ENCODE results near the gene SLC38A9.

SLC38A9 gene

DNA sequence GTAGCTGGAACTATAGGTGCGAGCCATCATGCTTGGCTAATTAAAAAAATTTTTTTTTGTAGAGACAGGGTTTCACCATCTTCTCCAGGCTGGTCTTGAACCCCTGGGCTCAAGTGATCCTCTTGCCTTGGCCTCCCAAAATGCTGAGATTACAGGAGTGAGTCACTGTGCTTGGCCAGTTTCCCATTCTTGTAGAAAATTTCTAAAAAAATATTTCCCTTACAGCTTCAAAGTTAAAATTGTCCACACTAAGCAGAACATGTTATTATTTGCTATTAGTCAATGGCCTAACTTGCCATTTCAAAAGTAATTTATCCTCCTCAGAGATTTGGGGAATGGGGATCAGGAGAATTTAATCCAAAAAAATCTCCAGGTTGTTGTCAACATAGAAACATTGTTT is 40.1 kb downstream of the SLC38A9 start:
- Histone ChIP-seq H3K27ac (no peak overlapping the region), H3K36me3 (peaks cover 4% of the 10 kb centered on the region), H3K27me3 (no peaks in the 10 kb centered on the region), H3K4me1 (ENCODE audit: control insufficient read depth in 1 of 2, insufficient read depth in 1 of 2, low read depth in 1 of 2, low read length in 1 of 2) (no peaks in the 10 kb centered on the region), H3K9me3 (no peaks in the 10 kb centered on the region), H3K4me3 (ENCODE audit: low read depth in 1 of 2, low read length in 1 of 2) (no peak overlapping the region)
- TF ChIP-seq, protein P1, sequence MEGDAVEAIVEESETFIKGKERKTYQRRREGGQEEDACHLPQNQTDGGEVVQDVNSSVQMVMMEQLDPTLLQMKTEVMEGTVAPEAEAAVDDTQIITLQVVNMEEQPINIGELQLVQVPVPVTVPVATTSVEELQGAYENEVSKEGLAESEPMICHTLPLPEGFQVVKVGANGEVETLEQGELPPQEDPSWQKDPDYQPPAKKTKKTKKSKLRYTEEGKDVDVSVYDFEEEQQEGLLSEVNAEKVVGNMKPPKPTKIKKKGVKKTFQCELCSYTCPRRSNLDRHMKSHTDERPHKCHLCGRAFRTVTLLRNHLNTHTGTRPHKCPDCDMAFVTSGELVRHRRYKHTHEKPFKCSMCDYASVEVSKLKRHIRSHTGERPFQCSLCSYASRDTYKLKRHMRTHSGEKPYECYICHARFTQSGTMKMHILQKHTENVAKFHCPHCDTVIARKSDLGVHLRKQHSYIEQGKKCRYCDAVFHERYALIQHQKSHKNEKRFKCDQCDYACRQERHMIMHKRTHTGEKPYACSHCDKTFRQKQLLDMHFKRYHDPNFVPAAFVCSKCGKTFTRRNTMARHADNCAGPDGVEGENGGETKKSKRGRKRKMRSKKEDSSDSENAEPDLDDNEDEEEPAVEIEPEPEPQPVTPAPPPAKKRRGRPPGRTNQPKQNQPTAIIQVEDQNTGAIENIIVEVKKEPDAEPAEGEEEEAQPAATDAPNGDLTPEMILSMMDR (IDR thresholded peaks at IDR 0.05): no peak

DNA sequence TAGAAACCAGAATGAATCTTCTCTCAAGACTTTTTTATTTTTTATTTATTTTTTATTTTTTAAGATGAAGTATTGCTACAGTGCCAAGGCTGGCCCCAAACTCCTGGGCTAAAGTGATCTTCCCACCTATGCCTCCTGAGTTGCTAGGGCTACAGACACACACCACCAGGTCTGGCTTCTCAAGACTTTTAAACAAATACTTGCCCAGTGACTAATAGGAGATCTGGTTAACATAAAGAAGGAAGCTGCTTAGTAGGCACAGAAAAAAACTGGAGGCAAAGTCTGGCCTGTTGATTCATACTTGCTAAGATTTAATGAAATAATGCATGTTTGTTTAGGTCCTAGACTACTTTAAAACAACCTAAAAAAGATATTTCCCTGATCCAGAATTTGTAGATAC is 43.8 kb downstream of the SLC38A9 start:
- H3K27ac ChIP-seq: no peak overlapping the region

DNA sequence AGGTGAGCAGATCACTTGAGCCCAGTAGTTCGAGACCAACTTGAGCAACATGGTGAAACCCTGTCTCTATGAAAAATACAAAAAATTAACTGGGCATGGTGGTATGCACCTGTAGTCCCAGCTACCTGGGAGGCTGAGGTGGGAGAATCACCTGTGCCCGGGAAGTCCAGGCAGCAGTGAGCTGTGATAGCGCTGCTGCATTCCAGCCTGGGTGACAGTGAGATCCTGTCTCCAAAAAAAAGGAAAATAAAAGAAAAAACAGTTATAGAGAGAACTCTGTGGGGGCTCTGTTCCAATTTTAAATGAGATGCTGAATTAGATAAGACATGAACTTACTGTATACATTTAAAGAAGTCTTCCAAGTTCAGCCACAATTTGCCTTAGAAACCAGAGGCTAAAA is 44.2 kb downstream of the SLC38A9 start:
- TF ChIP-seq, protein P1 (IDR thresholded peaks at IDR 0.05): no peak
- peaks cover 14% of the 10 kb centered on the region for H3K36me3 ChIP-seq
- no peaks in the 10 kb centered on the region for H3K9me3 ChIP-seq
- no peak overlapping the region for H3K27ac ChIP-seq
- no peaks in the 10 kb centered on the region for H3K27me3 ChIP-seq
- no peaks in the 10 kb centered on the region for H3K4me1 ChIP-seq (ENCODE audit: control insufficient read depth in 1 of 2, insufficient read depth in 1 of 2, low read depth in 1 of 2, low read length in 1 of 2)
- no peak overlapping the region for H3K4me3 ChIP-seq (ENCODE audit: low read depth in 1 of 2, low read length in 1 of 2)

More for the DNA sequence above, 43.8 kb downstream of the SLC38A9 start:
- Histone ChIP-seq H3K9me3 (no peaks in the 10 kb centered on the region), H3K4me1 (ENCODE audit: control insufficient read depth in 1 of 2, insufficient read depth in 1 of 2, low read depth in 1 of 2, low read length in 1 of 2) (no peaks in the 10 kb centered on the region), H3K36me3 (peaks cover 10% of the 10 kb centered on the region), H3K4me3 (ENCODE audit: low read depth in 1 of 2, low read length in 1 of 2) (no peak overlapping the region), H3K27me3 (no peaks in the 10 kb centered on the region)
- TF ChIP-seq, protein P1 (IDR thresholded peaks at IDR 0.05): no peak

DNA sequence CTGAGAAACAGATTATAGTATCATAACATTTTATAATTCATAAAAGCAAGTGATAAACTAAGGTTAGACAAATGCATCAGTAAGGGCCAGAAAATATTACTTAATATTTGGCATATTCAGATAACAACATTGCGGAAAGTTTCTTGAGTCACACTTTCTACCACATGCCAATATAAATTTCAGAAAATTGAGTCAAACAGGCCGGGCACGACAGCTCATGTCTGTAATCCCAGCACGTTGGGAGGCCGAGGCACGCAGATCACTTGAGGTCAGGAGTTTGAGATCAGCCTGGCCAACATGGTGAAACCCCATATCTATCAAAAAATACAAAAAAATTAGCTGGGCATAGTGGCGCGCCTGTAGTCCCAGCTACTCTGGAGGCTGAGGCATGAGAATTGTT is 47.1 kb downstream of the SLC38A9 start:
- Histone ChIP-seq H3K9me3 (no peaks in the 10 kb centered on the region), H3K27me3 (no peaks in the 10 kb centered on the region), H3K4me3 (ENCODE audit: low read depth in 1 of 2, low read length in 1 of 2) (no peak overlapping the region), H3K27ac (no peak overlapping the region), H3K36me3 (peaks cover 18% of the 10 kb centered on the region), H3K4me1 (ENCODE audit: control insufficient read depth in 1 of 2, insufficient read depth in 1 of 2, low read depth in 1 of 2, low read length in 1 of 2) (no peaks in the 10 kb centered on the region)
- TF ChIP-seq, protein P1 (IDR thresholded peaks at IDR 0.05): no peak

DNA sequence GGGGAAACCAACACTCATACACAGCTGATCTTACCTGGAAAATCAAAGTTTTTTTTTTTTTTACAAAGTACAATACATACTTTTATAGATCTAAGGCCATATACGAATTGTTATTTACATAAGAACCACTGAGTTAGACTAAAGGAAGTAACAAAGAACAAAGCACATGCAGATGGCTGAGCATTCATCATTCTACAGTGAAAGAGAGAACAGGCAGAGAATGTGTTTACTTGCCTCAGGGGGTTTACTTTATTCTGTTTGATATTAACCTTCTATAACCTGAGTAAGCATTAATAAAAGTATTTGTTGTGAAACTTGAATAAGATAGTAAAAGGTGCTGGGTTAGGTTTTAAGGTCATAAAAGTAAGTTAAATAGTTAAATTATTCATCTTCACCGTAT is 54.7 kb downstream of the SLC38A9 start:
- Histone ChIP-seq H3K27me3 (no peaks in the 10 kb centered on the region), H3K36me3 (peaks cover 3% of the 10 kb centered on the region), H3K4me3 (ENCODE audit: low read depth in 1 of 2, low read length in 1 of 2) (no peak overlapping the region), H3K27ac (no peak overlapping the region), H3K4me1 (ENCODE audit: control insufficient read depth in 1 of 2, insufficient read depth in 1 of 2, low read depth in 1 of 2, low read length in 1 of 2) (no peaks in the 10 kb centered on the region), H3K9me3 (no peaks in the 10 kb centered on the region)
- TF ChIP-seq, protein P1 (IDR thresholded peaks at IDR 0.05): no peak

DNA sequence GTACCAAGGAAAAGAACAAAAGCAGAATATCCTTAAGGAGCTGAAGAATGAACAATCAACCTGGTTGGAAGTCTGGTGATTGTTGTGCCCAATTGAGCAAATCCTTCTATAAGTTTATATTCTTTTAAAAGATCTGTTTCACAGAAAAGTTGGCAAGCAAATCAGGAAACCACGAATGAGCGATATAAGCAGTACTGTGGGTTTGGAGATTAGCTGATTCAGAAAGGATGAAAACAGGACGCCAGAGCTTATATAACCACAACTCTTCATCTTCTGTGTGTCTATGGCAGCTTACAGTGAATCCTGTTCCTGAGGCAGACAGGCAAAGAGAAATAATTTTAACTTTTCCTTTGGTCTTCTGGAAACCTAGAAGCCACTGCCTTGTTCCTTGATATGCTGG is 61.7 kb downstream of the SLC38A9 start:
- no peaks in the 10 kb centered on the region for H3K27me3 ChIP-seq
- no peaks in the 10 kb centered on the region for H3K4me1 ChIP-seq (ENCODE audit: control insufficient read depth in 1 of 2, insufficient read depth in 1 of 2, low read depth in 1 of 2, low read length in 1 of 2)
- H3K4me3 ChIP-seq (ENCODE audit: low read depth in 1 of 2, low read length in 1 of 2): no peak overlapping the region
- no peaks in the 10 kb centered on the region for H3K9me3 ChIP-seq
- TF ChIP-seq, protein P1 (IDR thresholded peaks at IDR 0.05): no peak
- H3K36me3 ChIP-seq: peaks cover 8% of the 10 kb centered on the region
- no peak overlapping the region for H3K27ac ChIP-seq

All from neutrophil (primary cell).